Skin of body (tissue), 2 donors: Measurements from ENCODE around the gene WRAP53. TPM values are rescaled to one million over a fixed set of nuclear protein-coding genes. Genes with fewer than 3 reads are reported as not detected.
A peak's percentile ranks its signal among the peaks of the same experiment; 100 is the strongest.

Experiments used
- DNase-seq: peaks from one replicate; lab custom pipeline; 2025; lab: John Stamatoyannopoulos, UW
- total RNA-seq: library from RNA; depleted of rRNA; stranded (reverse); fragments of >200 nt; gene quantifications from one replicate; pipeline ENCODE4 v1.2.3, GENCODE V29; 2014

Gene WRAP53
- total RNA-seq, 1 donor from 2014 or later: 3.2 TPM

GRCh38 chr17:7677388-7678067, 10.7 kb upstream of the WRAP53 start:
- DNase-seq: no peak

DNA sequence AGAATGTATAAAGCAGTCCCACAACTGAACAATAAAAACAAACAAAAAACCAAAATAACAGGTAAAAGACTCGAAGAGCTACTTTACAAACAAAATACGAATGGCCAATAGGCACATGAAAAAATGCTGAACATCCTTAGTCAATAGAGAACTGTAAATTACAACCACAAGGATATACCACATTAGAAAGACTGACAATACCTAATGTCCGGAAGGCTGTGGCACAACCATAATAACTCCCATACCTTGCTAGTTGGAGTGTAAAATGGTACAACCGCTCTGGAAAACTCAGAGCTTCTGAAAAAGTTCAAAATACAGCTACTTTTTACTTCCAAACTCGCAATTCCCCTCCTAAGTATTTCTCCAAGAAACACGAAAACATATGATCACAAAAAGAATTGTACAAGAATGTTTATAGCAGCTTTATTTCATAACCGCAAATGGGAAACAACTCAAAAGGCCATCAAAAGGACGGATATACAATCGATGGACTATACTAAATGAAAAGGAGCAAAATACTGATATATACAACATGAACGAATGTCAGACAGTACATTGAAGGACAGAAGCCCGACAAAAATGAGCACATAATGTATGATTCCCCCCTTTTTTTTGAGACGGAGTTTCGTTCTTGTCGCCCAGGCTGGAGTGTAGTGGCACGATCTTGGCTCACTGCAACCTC, 3.3 kb upstream of the WRAP53 start:
- DNase-seq: no peak

DNA sequence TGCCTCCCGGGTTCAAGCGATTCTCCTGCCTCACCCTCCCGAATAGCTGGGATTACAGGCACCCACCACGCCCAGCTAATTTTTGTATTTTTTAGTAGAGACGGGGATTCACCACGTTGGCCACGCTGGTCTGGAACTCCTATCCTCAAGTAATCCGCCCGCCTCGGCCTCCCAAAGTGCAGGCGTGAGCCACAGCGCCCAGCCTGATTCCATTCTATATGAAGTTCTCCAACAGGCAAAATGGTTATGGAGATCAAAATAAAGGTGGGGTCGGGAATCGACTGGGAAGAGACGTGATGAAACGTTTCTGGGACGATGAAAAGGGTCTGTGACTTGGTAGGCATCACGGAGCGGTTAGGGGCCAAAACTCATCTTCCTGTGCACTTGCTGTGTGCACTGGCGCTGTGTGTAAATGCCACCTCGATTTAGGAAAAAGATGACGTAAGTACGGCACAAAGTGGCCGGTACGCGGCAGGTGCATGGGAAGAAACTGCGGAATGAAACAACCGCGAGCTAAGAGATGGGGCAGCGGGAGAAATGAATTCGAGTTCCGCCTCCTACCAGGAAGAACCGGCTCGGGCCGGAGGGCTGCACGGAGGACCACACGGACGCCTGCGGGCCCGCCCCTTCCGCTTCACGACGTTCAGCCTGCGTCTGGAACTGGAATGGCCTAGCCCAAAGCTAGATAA, 2.6 kb upstream of the WRAP53 start:
- peak; percentile 98 for DNase-seq

- DNase-seq: peak; percentile 98
Observed at GRCh38 chr17:7686222-7687071, 1.8 kb upstream of the WRAP53 start.

GRCh38 chr17:7687072-7687907, 987 bp upstream of the WRAP53 start, which contains the start of gene TP53:
Gene TP53, minus strand, starts transcription at chr17:7687490. Its CDS starts 10,896 bp downstream, at chr17:7676594.
- peak; percentile 90 for DNase-seq

DNA sequence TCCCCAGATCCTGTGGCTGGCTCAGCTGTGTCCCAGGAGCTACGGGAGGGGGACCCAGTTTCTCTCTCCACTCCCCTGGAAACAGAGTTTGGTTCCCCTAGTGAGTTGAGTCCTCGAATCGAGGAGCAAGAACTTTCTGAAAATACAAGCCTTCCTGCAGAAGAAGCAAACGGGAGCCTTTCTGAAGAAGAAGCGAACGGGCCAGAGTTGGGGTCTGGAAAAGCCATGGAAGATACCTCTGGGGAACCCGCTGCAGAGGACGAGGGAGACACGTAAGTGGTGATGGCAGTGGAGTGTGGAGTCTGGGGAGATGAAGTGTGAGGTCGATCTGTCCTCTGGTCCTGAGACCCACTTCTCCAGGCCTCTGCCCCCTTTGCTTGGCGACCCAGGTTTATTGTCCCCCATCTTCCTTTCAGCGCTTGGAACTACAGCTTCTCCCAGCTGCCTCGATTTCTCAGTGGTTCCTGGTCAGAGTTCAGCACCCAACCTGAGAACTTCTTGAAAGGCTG, 585 bp downstream of the WRAP53 start:
- DNase-seq: no peak

- DNase-seq: no peak
Observed at GRCh38 chr17:7695586-7695985, 7.3 kb downstream of the WRAP53 start.

DNA sequence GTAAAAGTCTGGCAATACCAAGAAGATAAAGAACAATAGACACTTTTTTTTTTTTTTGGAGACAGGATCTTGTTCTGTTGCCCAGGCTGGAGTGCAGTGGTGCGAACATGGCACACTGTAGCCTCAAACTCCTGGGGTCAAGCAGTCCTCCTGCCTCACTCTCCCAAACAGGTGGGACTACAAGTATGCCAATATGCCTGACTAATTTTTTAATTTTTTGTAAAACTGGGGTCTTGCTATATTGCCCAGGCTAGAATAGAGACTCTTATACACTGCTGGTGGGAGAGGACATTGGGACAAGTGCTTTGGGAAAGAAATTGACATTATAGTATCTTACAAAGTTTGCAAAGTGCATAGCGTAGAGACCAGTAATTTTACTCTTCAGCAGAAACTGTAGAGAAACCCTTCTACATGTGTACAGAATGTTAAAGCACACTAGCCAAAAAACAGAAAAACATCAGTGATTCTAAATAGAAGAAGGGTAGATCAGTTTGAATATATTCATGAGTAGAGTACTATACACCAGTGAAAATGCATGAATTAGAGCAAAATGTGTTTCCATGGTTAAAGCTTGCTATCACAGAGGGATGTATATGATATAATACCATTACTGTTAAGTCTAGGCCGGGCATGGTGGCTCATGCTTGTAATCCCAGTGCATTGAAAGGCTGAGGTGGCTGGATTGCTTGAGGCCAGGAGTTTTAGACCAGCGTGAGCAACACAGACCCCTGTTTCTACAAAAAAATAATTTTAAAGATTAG, 9.7 kb downstream of the WRAP53 start:
- DNase-seq: no peak

GRCh38 chr17:7700510-7700909, 12.2 kb downstream of the WRAP53 start:
- no peak for DNase-seq

DNA sequence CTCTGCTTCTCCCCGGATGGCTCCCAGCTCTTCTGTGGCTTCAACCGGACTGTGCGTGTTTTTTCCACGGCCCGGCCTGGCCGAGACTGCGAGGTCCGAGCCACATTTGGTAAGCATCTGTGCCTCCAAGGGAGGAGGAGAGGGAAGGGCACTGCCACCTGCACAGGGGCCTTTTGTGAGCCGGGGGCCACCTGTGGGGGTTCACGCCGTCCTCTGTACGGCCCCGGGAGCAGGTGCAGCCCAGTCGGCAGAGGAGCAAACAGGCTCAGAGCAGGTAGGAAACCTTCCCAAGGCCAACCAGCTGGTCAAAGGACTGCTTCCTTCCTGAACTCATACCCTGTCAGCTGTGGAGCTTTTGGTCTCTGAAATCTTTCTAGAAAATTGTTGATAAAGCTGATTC, 13.4 kb downstream of the WRAP53 start:
- DNase-seq: no peak

DNA sequence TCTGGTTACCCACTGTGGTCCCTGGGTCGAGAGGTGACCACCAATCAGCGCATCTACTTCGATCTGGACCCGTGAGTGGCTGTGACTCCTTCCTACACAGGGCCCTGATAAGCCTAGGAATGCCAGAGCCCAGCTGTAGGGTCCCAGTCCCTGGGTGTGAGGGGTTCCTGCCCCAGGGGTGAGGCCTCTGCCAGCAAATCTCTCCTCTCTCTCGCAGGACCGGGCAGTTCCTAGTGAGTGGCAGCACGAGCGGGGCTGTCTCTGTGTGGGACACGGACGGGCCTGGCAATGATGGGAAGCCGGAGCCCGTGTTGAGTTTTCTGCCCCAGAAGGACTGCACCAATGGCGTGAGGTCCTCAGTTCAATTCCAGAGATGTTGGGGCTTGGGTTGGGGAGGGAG, 14.5 kb downstream of the WRAP53 start:
- no peak for DNase-seq

GRCh38 chr17:7703584-7704479, 15.6 kb downstream of the WRAP53 start:
- DNase-seq: peak; percentile 39

- DNase-seq: no peak
Observed at GRCh38 chr17:7704601-7705268, 16.5 kb downstream of the WRAP53 start, which contains the start of gene EFNB3. Gene EFNB3, plus strand, starts transcription at chr17:7705202. Its CDS starts 397 bp downstream, at chr17:7705599.

- no peak for DNase-seq
Observed at GRCh38 chr17:7705269-7706255, 17.3 kb downstream of the WRAP53 start.

DNA sequence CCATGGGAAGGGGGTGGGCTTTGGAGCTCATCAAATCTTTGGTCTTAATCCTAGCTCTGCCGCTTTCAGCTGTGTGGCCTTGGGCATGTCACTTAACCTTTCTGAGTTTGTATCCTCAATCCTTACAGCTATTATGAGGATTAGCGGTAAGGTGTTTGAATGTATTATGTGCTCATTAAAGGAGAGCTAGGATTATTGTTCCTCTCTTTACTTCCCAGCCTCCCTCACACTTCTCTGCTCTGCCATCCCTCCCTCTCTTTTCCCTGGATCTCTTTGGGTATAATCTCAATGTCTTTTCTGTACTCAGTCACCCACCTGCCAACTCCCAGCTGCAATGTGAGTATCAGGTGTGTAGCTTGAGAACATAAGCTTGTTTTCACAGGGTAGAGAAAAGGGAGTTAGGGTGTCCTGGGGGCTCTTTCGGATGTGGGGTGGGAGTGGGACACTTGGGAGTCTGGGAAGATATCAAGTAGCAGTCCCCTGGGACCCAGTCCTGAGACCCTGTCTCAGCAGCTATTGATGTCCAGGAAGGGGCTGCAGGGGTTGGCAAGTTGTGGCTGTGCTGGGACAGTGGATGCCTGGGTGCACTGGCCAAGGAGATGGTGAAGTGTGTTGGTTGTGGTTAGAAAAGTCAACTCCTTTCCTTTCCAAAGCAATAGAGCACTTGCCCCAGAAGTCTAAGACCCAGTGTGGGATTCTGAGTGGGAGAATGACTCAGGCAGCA, 18.5 kb downstream of the WRAP53 start:
- no peak for DNase-seq

DNA sequence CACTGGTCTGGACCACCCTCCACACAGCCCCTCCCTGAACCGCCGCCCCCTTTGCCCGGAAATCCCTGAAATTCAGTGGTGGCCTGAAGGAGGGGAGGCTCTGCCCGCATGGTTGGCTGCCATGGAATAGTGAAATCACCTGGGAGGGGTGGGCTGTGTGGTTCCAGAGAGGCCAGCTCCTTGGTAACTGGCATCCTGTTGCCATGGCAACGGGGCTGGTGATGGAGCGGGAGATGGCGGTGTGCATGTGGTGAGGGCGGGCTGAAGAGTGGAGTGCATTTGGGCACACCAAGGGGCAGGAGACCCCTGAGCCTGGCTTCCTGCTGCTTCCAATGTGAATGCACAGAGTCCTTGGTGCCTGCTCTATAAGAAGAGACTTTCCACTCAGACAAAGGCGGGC, 19.2 kb downstream of the WRAP53 start:
- no peak for DNase-seq
